Neural progenitor cell (in vitro differentiated cells): ENCODE measurements around the gene SCAP.

Experiments used
- CTCF ChIP-seq: fragments of 200-600 bp; sonication (generic); IDR thresholded peaks from 2 replicates; pipeline ENCODE4 v1.5.1; 2017; ENCODE audit warnings: antibody characterized with exemption, mild to moderate bottlenecking
- EZH2 ChIP-seq: fragments of 200-600 bp; sonication (generic); IDR thresholded peaks from 2 replicates; pipeline ENCODE4 v1.6.1; 2017; ENCODE audit warnings: antibody characterized with exemption, mild to moderate bottlenecking, moderate library complexity
- EZH2phosphoT487 ChIP-seq: fragments of 200-600 bp; sonication (generic); IDR thresholded peaks from 2 replicates; pipeline ENCODE4 v1.6.1; 2017; ENCODE audit warnings: antibody characterized with exemption

- TF ChIP-seq EZH2phosphoT487 (no peak), CTCF (no peak), EZH2 (no peak)
These were observed 53.7 kb downstream of the SCAP start for GRCh38 chr3:47421741-47422649.
